Measurements from ENCODE around the gene TMEM135. TPM values are rescaled to one million over a fixed set of nuclear protein-coding genes. Genes with fewer than 3 reads are reported as not detected.

TMEM135 gene
- total RNA-seq, 1 donor from 2014 or later = 21.1 TPM

GRCh38 chr11:87299041-87299481 lies 261.3 kb downstream of the TMEM135 start:
- no peak for DNase-seq (ENCODE audit: low read depth, low spot score)

DNA sequence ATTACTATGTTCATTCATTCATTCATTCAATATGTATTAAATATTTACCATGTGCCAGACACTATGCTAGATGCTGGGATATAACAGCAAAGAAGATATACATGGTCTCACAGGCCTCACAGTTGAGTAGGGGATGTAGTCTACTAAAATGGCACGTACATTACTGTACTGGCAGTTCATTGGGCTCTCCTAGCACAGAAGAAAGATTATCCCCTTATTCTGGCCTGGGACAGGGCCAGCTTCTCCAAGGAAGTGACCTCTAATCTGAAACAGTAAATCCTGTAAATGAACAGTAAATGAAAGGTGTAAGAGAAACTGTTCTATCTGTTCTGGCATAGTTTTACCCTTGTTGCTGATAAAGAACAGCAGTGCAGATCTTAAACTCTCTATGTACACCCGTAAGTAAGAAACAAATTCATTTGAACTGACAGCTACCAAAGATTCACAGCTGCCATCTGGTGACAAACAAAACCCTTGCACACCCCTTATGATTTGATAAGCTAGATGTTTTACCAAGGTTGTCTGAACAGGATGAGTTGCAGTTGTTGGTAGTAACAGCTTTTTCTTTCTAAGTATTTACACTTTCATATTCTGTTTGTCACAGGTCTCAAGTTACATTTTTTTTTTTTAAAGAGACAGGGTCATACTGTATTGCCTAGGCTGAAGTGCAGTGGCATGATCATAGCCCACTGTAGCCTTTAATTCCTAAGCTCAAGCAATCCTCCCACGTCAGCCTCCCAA lies 263.1 kb downstream of the TMEM135 start:
- no peak for DNase-seq (ENCODE audit: low read depth, low spot score)

DNA sequence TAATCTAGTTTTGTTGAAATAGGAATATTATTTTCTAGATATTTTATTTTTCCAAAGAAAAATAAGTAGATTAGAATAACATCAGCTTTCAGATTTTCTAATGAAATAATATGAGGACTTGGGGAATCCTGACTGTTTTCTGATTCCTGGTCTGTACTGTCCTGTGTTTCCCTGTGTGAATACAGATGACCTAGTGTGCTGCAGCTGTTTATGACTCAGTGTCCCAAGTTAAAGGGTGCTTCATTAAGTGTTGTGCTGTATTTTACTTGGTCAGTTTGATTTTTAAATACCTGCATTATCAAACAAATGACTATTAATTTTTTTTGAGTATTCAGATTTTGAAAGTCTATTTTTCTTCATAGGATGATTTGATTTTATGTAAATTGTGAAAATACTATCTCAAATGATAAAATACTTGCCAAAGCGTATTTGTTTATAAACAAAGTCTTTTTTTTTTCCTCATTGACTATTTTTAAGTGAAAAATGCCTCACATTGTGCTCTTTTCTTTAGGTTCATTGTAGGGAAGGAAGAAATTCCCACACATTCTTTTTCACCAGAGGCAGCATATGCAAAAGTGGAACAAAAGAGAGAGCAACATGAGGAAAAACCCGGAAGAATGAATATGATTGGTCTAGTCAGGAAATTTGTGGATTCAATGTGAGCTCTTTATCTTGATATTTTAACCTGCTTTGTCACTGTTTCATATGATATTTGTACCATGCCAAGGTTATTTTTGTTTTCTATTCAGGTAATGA lies 264.2 kb downstream of the TMEM135 start:
- DNase-seq (ENCODE audit: low read depth, low spot score) = no peak

DNA sequence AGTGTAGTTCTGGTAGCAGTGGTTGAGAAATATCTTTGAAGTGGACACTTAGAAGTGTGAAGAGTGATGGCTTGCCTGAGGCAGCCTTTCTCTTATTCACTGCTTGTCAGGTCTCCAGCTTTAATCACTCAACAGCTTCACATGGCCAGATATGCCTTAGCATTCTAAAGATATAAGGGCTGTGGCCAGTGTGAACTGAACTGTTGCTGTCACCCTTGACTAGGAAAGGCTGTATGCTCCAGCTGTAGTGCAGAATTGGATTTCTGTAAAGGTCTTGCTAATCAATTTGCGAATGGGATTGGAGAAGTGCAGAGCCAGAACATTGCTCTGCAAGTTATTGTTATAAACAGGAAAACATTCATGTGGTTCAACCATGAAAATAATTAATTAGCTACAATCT lies 266.7 kb downstream of the TMEM135 start:
- no peak for DNase-seq (ENCODE audit: low read depth, low spot score)

DNA sequence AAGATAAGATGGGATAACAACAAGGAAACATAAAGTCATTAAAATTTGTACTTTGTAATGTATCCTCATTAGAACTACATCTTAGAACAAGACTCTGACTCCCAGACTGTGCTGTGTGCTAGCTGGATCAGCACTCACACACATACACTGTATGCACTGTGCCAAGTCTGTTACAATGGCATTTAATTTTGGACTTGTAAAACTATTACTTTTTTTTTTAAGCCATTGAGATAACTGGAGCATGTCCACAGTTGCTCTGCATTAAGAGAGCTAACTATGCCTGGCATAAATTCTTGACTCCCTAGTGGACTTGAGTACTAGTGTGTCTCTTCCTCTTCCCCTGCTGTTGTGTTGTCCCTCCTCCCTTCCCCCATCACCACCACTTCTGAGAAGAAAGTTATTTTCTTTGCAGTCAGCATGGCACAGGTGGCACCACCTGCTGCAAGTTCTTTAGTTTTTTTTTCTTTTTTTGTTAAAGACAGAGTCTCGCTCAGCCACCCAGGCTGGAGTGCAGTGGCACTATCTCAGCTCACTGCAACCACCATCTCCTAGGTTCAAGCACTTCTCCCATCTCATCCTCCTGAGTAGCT lies 268.6 kb downstream of the TMEM135 start:
- no peak for DNase-seq (ENCODE audit: low read depth, low spot score)

DNA sequence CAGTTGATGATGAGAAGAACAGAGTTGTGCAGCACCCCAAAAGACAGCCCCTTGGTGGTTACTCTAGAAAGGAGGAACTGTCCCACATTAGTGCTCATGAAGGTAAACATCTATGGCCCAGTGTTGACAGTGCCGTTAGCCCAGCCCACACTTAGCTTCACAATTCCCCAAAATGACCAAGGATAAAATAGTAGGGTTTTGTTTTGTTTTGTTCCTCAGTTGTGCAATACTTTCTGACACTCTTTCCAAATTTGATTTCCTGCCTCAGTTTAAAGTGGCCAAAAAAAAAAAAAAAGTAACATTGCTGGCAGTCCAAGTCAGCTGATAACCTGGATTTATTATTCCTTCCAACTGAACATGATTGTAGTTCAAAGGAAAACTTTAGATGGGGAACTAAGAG lies 269.4 kb downstream of the TMEM135 start:
- DNase-seq (ENCODE audit: low read depth, low spot score) = no peak

DNA sequence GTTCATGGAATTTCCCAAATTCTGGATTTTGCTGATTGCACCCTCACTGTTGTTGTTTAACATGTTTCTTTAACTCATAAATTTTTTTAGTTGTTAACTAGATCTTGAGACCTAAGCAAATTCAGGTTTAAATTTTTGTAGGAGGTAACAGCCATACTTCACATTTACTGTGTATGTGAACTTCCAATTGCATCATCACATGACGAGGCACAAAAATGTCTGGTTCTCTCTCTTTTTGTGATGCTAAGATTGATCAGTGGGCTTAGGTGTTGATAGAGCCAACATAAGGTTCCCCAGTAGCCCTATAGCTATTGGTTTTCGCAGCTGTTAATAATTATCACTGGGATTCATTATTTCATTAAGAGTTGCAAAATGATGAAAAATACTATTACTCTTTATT lies 277.5 kb downstream of the TMEM135 start:
- no peak for DNase-seq (ENCODE audit: low read depth, low spot score)

GRCh38 chr11:87316491-87316890 lies 278.8 kb downstream of the TMEM135 start:
- DNase-seq (ENCODE audit: low read depth, low spot score) = no peak

DNA sequence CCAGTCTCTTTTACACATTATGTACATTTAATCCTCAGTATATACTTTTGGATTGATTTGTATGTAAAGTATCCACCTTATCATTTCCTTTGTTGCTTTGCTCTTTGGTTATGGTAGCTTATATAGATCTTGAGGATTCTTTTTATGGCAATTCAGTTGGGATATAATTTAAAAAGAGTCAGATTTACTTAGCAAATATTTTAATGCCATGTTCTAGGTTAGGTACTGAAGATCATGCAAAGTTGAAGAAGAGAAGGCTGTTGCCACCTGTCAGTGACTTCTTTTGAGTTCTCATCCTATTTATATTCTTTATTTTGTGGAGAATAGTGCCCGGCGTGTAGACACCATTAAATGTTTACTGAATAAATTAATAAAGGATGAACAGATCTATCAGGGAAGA lies 279.7 kb downstream of the TMEM135 start:
- DNase-seq (ENCODE audit: low read depth, low spot score) = no peak

- no peak for DNase-seq (ENCODE audit: low read depth, low spot score)
Measured at GRCh38 chr11:87320123-87320522, 282.4 kb downstream of the TMEM135 start.

- DNase-seq (ENCODE audit: low read depth, low spot score) = no peak
Measured at GRCh38 chr11:87322568-87322967, 284.8 kb downstream of the TMEM135 start.

GRCh38 chr11:87323899-87324298 lies 286.2 kb downstream of the TMEM135 start:
- no peak for DNase-seq (ENCODE audit: low read depth, low spot score)

- no peak for DNase-seq (ENCODE audit: low read depth, low spot score)
Measured at GRCh38 chr11:87324817-87325489, 287.2 kb downstream of the TMEM135 start.

DNA sequence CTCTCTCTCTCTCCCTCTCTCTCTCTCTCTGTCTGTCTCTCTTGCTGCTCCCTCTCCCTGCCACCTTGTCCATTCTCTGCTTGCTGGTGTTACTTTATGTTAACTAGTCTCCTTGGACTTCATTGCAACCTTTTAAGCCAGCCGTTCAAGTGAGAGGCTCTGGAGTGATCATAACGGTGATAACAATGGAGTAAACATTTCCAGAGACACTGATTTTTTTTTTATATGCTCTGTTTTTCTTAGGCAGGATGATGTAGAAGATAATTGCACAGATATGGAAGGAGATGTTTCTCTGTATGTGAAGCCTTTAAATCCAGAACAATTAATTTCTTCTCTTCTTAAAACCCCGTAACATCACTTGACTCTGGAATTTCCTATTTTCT lies 287.7 kb downstream of the TMEM135 start:
- DNase-seq (ENCODE audit: low read depth, low spot score) = no peak

GRCh38 chr11:87326594-87326993 lies 288.9 kb downstream of the TMEM135 start:
- DNase-seq (ENCODE audit: low read depth, low spot score) = no peak

- DNase-seq (ENCODE audit: low read depth, low spot score) = no peak
Measured at GRCh38 chr11:87329172-87329571, 291.4 kb downstream of the TMEM135 start.

- no peak for DNase-seq (ENCODE audit: low read depth, low spot score)
Measured at GRCh38 chr11:87330187-87330601, 292.5 kb downstream of the TMEM135 start.

GRCh38 chr11:87331273-87331672 lies 293.5 kb downstream of the TMEM135 start:
- DNase-seq (ENCODE audit: low read depth, low spot score) = no peak

GRCh38 chr11:87338046-87338639 lies 300.4 kb downstream of the TMEM135 start:
- no peak for DNase-seq (ENCODE audit: low read depth, low spot score)

DNA sequence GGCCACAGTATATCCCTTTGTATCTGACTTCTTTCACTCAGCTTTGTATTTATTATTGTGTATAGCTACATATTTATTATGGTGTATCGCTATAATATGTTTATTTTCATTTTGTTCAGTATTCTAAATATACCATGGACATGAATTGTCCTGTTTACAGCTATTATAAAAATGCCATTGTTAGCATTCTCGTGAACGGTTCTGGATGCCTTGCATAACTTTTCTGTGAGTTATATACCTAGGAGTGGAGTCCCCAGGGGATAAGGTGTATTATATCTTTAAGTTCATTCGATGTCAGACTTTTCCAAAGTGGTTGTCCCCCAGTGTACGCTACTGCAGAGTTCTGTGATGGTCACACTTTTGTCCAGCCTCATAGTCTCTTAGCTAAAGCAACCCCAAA lies 301.7 kb downstream of the TMEM135 start:
- no peak for DNase-seq (ENCODE audit: low read depth, low spot score)

- no peak for DNase-seq (ENCODE audit: low read depth, low spot score)
Measured at GRCh38 chr11:87347441-87347840, 309.7 kb downstream of the TMEM135 start.

- DNase-seq (ENCODE audit: low read depth, low spot score) = no peak
Measured at GRCh38 chr11:87347854-87348253, 310.1 kb downstream of the TMEM135 start.

Data from pulmonary artery endothelial cell (primary cell).